GM12878 (cell line): ENCODE results near the gene CAMK2D. TPM values are rescaled to one million over a fixed set of nuclear protein-coding genes. Genes with fewer than 3 reads are reported as not detected.

ENCODE experiments used
- ATAC-seq: fragments of 200-7000 bp; cut with Tn5 transposase; 3 replicates; pipeline ENCODE4 v1.9.1; 2020; ENCODE audit warnings: mild to moderate bottlenecking, moderate library complexity
- BruUV-seq: library from RNA; stranded (reverse); fragments of 400-500 nt; replicated peaks from 2 replicates; lab custom pipeline; 2021; lab: Mats Ljungman, UMichigan
- CTCF ChIA-PET: fragments of 300-600 bp; sonication (Branson Sonifier 250); formaldehyde crosslinking; extraction: SDS; loops from one replicate; lab custom pipeline; 2021; ENCODE audit warnings: inconsistent platforms; lab: Yijun Ruan, JAX
- POLR2A ChIA-PET: fragments of 350-600 bp; formaldehyde crosslinking; extraction: SDS; loops from one replicate; lab custom pipeline; 2021; ENCODE audit warnings: inconsistent platforms; lab: Charles Lee
- RAD21 ChIA-PET: fragments of 300-600 bp; sonication (Branson Sonifier 250); formaldehyde crosslinking; loops from one replicate; lab custom pipeline; 2023; ENCODE audit warnings: antibody characterized with exemption; ENCODE audit not compliant: unreplicated experiment; lab: Charles Lee
- SMC1A ChIA-PET: fragments of 300-600 bp; sonication (Branson Sonifier 250); formaldehyde crosslinking; loops from one replicate; lab custom pipeline; 2023; ENCODE audit not compliant: unreplicated experiment, uncharacterized antibody; lab: Charles Lee
- DNase-seq: peaks from one replicate; pipeline ENCODE4 v3.0.0-alpha.2; 2011; ENCODE audit warnings: low read depth, low spot score
- FAIRE-seq: peaks from 3 replicates; lab custom pipeline; 2011; peaks lifted over from hg19 to GRCh38; lab: Jason Lieb, UNC
- H2AFZ ChIP-seq: 2 replicates; pipeline ENCODE4 v1.6.0; 2011; ENCODE audit warnings: low read depth, low read length, control low read depth; ENCODE audit not compliant: control insufficient read depth
- H3K27ac ChIP-seq: 2 replicates; pipeline ENCODE4 v1.5.1; 2011; ENCODE audit warnings: control low read depth; ENCODE audit not compliant: control insufficient read depth, insufficient read depth
- H3K27me3 ChIP-seq, 2 experiments: replicated peaks in 1 of 2; 2 replicates each; pipeline versions ENCODE4 v1.6.0 to v1.6.1; 2011; ENCODE audit warnings: low read length in 1 of 2; ENCODE audit not compliant: control insufficient read depth in 2 of 2, insufficient read depth in 2 of 2
- H3K36me3 ChIP-seq, 2 experiments: 2 replicates each; pipeline ENCODE4 v1.5.1; 2011; ENCODE audit warnings: low read length in 1 of 2; ENCODE audit not compliant: control insufficient read depth in 2 of 2, insufficient read depth in 2 of 2
- H3K4me1 ChIP-seq: 2 replicates; pipeline ENCODE4 v1.6.1; 2011; ENCODE audit warnings: mild to moderate bottlenecking, low read length, moderate library complexity, mixed read lengths; ENCODE audit not compliant: control insufficient read depth, insufficient read depth
- H3K4me2 ChIP-seq: 2 replicates; pipeline ENCODE4 v1.6.0; 2011; ENCODE audit warnings: control low read depth; ENCODE audit not compliant: control insufficient read depth, insufficient read depth
- H3K4me3 ChIP-seq: fragments of 200-600 bp; sonication (generic); 2 replicates; pipeline ENCODE4 v1.5.1; 2016
- H3K79me2 ChIP-seq: 2 replicates; pipeline ENCODE4 v1.6.0; 2011; ENCODE audit warnings: low read length; ENCODE audit not compliant: control insufficient read depth, insufficient read depth
- H3K9ac ChIP-seq: 2 replicates; pipeline ENCODE4 v1.8.0; 2011; ENCODE audit warnings: low read length, control low read depth, mixed read lengths; ENCODE audit not compliant: control insufficient read depth, insufficient read depth
- H3K9me3 ChIP-seq: replicated peaks from 3 replicates; pipeline ENCODE4 v1.5.1; 2011; ENCODE audit warnings: mild to moderate bottlenecking, low read length; ENCODE audit not compliant: control insufficient read depth, insufficient read depth
- H4K20me1 ChIP-seq: 2 replicates; pipeline ENCODE4 v1.6.0; 2011; ENCODE audit not compliant: control insufficient read depth, insufficient read depth
- CBFB ChIP-seq: IDR thresholded peaks from 2 replicates; pipeline ENCODE4 v1.6.1; 2016; ENCODE audit warnings: antibody characterized with exemption, low read depth
- CHD2 ChIP-seq: IDR thresholded peaks from 2 replicates; pipeline ENCODE4 v1.6.1; 2011; ENCODE audit warnings: low read depth, low read length, improper control_type of control experiment, borderline replicate concordance
- JUNB ChIP-seq: IDR thresholded peaks from 2 replicates; pipeline ENCODE4 v1.6.1; 2016; ENCODE audit warnings: antibody characterized with exemption, mild to moderate bottlenecking
- LARP7 ChIP-seq: fragments of 450-650 bp; IDR thresholded peaks from 2 replicates; pipeline ENCODE4 v1.6.1; 2017; ENCODE audit warnings: mild to moderate bottlenecking
- MYC ChIP-seq: IDR thresholded peaks from 2 replicates; pipeline ENCODE4 v1.6.1; 2011; ENCODE audit warnings: mild to moderate bottlenecking, low read length, moderate library complexity, inconsistent platforms; ENCODE audit not compliant: insufficient read depth, insufficient replicate concordance, insufficient read length, severe bottlenecking
- NFYB ChIP-seq: IDR thresholded peaks from 2 replicates; pipeline ENCODE4 v1.6.1; 2011; ENCODE audit warnings: low read depth, mild to moderate bottlenecking, low read length, improper control_type of control experiment, moderate library complexity; ENCODE audit not compliant: insufficient read depth
- NR2F1 ChIP-seq: fragments of 450-650 bp; conservative IDR thresholded peaks from 2 replicates; pipeline ENCODE4 v1.6.1; 2017; ENCODE audit warnings: mild to moderate bottlenecking
- PBX3 ChIP-seq: IDR thresholded peaks from 2 replicates; pipeline ENCODE4 v1.6.1; 2011; ENCODE audit warnings: mild to moderate bottlenecking, low read depth, low read length, moderate library complexity; ENCODE audit not compliant: insufficient replicate concordance
- TARDBP ChIP-seq: IDR thresholded peaks from 2 replicates; pipeline ENCODE4 v1.6.1; 2016; ENCODE audit warnings: borderline replicate concordance
- USF2 ChIP-seq: IDR thresholded peaks from 2 replicates; pipeline ENCODE4 v1.6.1; 2011; ENCODE audit warnings: low read depth, low read length, improper control_type of control experiment, borderline replicate concordance
- WRNIP1 ChIP-seq: IDR thresholded peaks from 2 replicates; pipeline ENCODE4 v1.6.1; 2011; ENCODE audit warnings: low read depth, low read length, improper control_type of control experiment, borderline replicate concordance
- WGBS: methylation state at CpG from one replicate; pipeline ENCODE4 v1.1.6; 2016; ENCODE audit warnings: low lambda C conversion rate; ENCODE audit not compliant: insufficient replicate concordance, insufficient coverage; ENCODE audit errors: missing lambda C conversion rate; 5-methylcytosine and 5-hydroxymethylcytosine counted together
- in situ Hi-C: fragments of 300-500 bp; cut with MboI; formaldehyde crosslinking; loops from 9 replicates; pipeline ENCODE4 v1.14.3; 2018; ENCODE audit warnings: mixed read lengths
- intact Hi-C: fragments of 100-400 bp; cut with micrococcal nuclease; formaldehyde crosslinking; loops from one replicate; pipeline ENCODE4 v1.14.2; 2022; ENCODE audit not compliant: unreplicated experiment
- polyA plus RNA-seq, 11 experiments: library from polyadenylated mRNA; depleted of rRNA in 4 of 11; unstranded in 6 of 11; stranded (reverse) in 5 of 11; fragments of >200 nt; fragmentation: Nextera tagmentation in 4 of 11; fragmentation: Illumina TruSeq in 1 of 11; extraction: Ambion mirVana in 4 of 11; extraction: Trizol in 1 of 11; gene quantifications; 1 replicate in 1 of 11; 2 replicates in 10 of 11; pipeline versions ENCODE4 v1.2.1 to v1.2.3, GENCODE V29; 2011 to 2016; ENCODE audit warnings: inconsistent platforms in 2 of 11, missing spikeins in 2 of 11, low read depth in 1 of 11
- total RNA-seq, 4 experiments: library from RNA; depleted of rRNA in 3 of 4; stranded (reverse); fragments of >200 nt in 3 of 4; fragmentation: Illumina TruSeq in 1 of 4; extraction: Trizol in 1 of 4; gene quantifications; 2 replicates each; pipeline versions ENCODE4 v1.2.1 to v1.2.3, GENCODE V29; 2013 to 2021
- TF ChIP-seq, protein P1 (sequence below): fragments of 450-650 bp; formaldehyde crosslinking; IDR thresholded peaks from 2 replicates; pipeline ENCODE4 v1.5.0; 2022; ENCODE audit warnings: mild to moderate bottlenecking, missing genetic modification characterization
- TF ChIP-seq, protein P2 (sequence below): IDR thresholded peaks from 2 replicates; pipeline ENCODE4 v1.6.1; 2012; ENCODE audit warnings: improper control_type of control experiment, low read depth, low read length; ENCODE audit not compliant: insufficient replicate concordance

CAMK2D gene
- total and polyA plus RNA-seq, 10 of the 15 experiments (the other 5 are each of a cell fraction or from before 2014, with no cell fraction given), result 6.9 to 88.5 (median 12.9) TPM

GRCh38 chr4:113404167-113404571 lies 357.4 kb downstream of the CAMK2D start:
- POLR2A ChIA-PET, result interaction anchor here (0.8 to 1.6 kb wide), 2 partner anchors 144 to 701 kb away, joined by 3 read pairs; no protein-coding TSS in a partner anchor
- intact Hi-C loops, result no loop called here
- FAIRE-seq (no peak), DNase-seq (no peak), ATAC-seq (no peak)
- no TSS peak for BruUV-seq
- Histone ChIP-seq H4K20me1 (no peaks in the 10 kb centered on the region), H3K27me3 (no peaks in the 10 kb centered on the region), H3K4me1 (no peaks in the 10 kb centered on the region), H2AFZ (no peak overlapping the region), H3K36me3 (no peaks in the 10 kb centered on the region), H3K27ac (no peak overlapping the region), H3K9me3 (no peaks in the 10 kb centered on the region; the same call in 2 of the 3 replicates), H3K9ac (no peak overlapping the region), H3K79me2 (no peaks in the 10 kb centered on the region), H3K4me2 (no peak overlapping the region), H3K4me3 (no peak overlapping the region)
- in situ Hi-C loops, result no loop called here
- SMC1A ChIA-PET, result interaction anchor here (0.9 to 3.0 kb wide), 4 partner anchors 8 to 48 kb away, joined by 3 to 12 read pairs (median 3); no protein-coding TSS in a partner anchor
- whole genome bisulfite sequencing, result 62% methylated on average over 4 of the region's 4 CpGs
- RAD21 ChIA-PET, result interaction anchor here (0.6 kb wide), 1 partner anchor 233 kb away, joined by 3 read pairs; no protein-coding TSS in a partner anchor
- CTCF ChIA-PET, result interaction anchor here (0.8 to 2.2 kb wide), 3 partner anchors 8 to 14 kb away, joined by 3 to 10 read pairs (median 4); no protein-coding TSS in a partner anchor
- TF ChIP-seq TARDBP (no peak), CHD2 (no peak), NR2F1 (no peak), MYC (no peak), JUNB (no peak), NFYB (no peak), USF2 (no peak), CBFB (no peak), WRNIP1 (no peak), PBX3 (no peak), LARP7 (no peak)
- TF ChIP-seq, protein P1, sequence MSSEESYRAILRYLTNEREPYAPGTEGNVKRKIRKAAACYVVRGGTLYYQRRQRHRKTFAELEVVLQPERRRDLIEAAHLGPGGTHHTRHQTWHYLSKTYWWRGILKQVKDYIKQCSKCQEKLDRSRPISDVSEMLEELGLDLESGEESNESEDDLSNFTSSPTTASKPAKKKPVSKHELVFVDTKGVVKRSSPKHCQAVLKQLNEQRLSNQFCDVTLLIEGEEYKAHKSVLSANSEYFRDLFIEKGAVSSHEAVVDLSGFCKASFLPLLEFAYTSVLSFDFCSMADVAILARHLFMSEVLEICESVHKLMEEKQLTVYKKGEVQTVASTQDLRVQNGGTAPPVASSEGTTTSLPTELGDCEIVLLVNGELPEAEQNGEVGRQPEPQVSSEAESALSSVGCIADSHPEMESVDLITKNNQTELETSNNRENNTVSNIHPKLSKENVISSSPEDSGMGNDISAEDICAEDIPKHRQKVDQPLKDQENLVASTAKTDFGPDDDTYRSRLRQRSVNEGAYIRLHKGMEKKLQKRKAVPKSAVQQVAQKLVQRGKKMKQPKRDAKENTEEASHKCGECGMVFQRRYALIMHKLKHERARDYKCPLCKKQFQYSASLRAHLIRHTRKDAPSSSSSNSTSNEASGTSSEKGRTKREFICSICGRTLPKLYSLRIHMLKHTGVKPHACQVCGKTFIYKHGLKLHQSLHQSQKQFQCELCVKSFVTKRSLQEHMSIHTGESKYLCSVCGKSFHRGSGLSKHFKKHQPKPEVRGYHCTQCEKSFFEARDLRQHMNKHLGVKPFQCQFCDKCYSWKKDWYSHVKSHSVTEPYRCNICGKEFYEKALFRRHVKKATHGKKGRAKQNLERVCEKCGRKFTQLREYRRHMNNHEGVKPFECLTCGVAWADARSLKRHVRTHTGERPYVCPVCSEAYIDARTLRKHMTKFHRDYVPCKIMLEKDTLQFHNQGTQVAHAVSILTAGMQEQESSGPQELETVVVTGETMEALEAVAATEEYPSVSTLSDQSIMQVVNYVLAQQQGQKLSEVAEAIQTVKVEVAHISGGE, result no peak
- TF ChIP-seq, protein P2, sequence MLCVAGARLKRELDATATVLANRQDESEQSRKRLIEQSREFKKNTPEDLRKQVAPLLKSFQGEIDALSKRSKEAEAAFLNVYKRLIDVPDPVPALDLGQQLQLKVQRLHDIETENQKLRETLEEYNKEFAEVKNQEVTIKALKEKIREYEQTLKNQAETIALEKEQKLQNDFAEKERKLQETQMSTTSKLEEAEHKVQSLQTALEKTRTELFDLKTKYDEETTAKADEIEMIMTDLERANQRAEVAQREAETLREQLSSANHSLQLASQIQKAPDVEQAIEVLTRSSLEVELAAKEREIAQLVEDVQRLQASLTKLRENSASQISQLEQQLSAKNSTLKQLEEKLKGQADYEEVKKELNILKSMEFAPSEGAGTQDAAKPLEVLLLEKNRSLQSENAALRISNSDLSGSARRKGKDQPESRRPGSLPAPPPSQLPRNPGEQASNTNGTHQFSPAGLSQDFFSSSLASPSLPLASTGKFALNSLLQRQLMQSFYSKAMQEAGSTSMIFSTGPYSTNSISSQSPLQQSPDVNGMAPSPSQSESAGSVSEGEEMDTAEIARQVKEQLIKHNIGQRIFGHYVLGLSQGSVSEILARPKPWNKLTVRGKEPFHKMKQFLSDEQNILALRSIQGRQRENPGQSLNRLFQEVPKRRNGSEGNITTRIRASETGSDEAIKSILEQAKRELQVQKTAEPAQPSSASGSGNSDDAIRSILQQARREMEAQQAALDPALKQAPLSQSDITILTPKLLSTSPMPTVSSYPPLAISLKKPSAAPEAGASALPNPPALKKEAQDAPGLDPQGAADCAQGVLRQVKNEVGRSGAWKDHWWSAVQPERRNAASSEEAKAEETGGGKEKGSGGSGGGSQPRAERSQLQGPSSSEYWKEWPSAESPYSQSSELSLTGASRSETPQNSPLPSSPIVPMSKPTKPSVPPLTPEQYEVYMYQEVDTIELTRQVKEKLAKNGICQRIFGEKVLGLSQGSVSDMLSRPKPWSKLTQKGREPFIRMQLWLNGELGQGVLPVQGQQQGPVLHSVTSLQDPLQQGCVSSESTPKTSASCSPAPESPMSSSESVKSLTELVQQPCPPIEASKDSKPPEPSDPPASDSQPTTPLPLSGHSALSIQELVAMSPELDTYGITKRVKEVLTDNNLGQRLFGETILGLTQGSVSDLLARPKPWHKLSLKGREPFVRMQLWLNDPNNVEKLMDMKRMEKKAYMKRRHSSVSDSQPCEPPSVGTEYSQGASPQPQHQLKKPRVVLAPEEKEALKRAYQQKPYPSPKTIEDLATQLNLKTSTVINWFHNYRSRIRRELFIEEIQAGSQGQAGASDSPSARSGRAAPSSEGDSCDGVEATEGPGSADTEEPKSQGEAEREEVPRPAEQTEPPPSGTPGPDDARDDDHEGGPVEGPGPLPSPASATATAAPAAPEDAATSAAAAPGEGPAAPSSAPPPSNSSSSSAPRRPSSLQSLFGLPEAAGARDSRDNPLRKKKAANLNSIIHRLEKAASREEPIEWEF, result no peak
